HT-29 (cell line): Measurements from ENCODE around the gene VAV1. TPM values are rescaled to one million over a fixed set of nuclear protein-coding genes. Genes with fewer than 3 reads are reported as not detected.
"Not testable (repeated sequence)": the region's sequence is repeated elsewhere in the genome, so short reads cannot be mapped to it uniquely, and the experiment has no call there.

Experiments used
- DNase-seq: peaks from one replicate; pipeline ENCODE4 v3.0.0-alpha.2; 2015; ENCODE audit warnings: low spot score
- total RNA-seq: library from RNA; depleted of rRNA; stranded (reverse); fragments of >200 nt; shearing (Covaris generic); gene quantifications from 2 replicates; pipeline ENCODE4 v1.2.3, GENCODE V29; 2014

VAV1 gene
- total RNA-seq, 1 experiment from 2014 or later = 0.15 TPM

DNA sequence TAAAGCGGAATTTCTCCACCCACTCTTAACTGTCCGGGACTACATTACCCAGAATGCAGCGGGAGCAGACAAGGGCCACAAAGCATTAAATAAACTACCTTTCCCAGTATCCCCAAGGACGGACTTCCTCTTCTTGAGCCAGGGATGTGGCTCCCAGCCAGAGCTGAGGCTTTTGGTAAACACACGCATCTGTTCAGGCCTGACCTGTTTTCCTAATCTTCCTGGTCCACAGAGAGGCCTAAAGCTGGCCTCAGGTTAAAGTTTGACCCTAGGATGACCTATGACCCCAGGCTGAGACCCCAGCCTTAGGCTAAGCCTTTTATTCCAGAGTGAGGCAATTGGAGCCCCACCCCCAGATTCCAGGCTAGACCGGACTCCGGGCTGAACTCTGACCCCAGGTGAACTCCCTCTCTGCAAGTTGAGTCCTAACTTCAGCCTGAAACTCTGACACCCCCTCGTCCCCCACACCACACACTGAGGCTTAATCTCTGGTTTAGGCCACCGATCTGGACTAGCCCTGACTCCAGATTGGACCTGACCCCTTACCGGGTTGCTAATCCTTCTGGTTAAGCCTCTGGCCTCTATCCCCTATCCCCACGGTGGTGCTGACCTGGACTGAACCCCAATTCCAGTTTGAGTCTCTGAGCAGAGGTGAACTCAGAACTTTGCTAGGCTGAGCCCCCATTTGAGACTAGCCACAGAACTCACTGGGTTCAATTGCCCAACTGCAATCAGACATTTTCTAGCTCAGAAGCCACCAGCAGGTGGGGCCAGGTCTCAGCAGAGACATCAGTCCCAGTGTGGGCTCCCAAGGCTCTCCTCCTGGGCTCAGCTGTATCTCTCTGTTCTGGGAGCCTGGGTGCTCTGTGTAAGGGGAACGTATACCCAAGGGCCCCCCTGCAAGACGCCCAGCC lies 34.4 kb upstream of the VAV1 start:
- peak; percentile 82 for DNase-seq

DNA sequence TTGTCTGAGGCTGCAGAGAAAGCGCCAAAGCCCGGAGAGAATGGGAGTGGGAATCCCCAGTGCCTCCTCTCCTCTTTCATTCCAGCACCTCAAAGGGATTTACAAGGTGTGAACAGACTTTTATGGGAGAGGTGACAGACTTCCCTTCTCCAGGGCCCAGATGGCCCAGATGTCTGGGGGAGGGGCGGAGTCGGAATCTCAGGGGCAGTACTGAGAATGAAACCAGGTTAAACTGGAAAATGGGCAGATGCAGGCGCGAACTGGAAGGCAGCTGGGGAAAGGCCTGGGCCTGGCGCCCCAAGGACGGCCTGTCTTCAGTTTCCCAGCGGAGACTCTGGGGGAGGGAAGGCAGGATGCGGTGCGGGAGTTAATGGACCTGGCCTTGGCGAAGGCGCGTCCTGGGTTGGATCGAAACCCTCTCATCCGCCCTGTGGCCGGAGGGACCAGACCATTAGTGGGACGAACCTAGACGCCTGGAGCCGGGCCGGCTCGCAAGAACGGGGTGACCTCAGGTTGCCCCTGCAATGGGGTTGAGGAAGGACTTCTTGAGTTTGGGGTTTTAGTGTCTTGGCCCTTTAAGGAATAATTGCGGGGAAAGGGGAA lies 33.6 kb upstream of the VAV1 start:
- no peak for DNase-seq

DNA sequence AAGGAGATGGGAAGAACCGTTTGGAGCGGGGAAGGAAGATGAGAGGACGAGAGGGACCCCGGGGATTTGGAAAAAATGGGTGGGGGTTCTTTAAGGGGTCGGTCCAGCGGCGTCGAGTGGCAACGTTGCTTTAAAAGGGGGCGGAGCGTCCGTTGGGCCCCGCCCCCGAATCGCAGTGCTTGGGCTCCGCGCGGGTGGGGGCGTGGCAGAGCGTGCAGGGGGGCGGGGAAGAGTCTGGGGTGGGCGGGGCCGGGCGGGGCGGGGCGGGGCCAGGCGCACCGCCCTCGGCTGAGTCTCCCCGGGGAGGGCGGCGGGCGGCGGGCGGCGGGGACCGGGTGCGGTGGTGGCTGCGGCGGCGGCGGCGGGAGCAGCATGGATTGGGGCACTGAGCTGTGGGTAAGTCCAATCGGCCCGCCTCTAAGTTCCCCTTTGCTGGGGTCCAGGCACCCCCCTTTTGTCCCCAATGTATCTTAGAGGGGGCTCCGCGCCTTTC lies 33.1 kb upstream of the VAV1 start, which contains the start of gene TRIP10:
Gene TRIP10, plus strand, starts transcription at position 291 of the 493 bp plus-strand sequence. Its CDS starts 82 bp downstream, at position 373.
- DNase-seq = peak; percentile 70

DNA sequence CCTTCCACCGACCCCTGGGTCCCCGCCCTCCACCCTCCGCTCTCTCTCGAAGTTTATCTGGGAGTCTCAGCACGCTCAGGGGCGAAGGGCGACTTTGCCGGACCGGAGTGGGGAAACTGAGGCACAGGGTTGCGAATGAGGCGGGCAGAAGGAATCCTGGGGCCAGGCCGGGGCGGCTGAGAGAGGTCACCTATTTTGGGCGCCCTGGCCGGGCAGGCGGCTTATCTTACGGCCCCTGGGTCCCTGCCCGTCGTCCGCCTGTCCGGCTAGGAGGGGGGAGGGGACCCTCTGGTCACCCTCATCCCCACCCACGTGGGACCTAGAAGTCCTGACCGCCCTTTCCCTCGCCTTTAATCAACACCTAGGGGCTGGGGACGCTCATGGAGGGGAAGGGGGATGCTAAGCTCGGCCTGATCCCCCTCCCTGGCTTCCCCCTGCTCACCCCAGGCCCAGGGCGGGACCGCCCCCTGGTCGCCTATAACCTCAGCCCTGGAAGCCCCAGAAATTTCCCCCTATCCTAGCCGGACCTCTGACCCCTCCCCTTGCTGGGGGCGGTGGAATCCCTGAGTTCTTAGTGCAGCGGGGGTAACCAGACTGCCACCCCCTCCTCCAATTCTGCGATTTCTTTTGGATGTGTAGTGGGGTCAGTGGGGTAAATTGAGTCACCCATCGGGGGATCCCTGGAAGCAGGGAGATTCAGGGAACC lies 32.5 kb upstream of the VAV1 start:
- peak; percentile 45 for DNase-seq

DNA sequence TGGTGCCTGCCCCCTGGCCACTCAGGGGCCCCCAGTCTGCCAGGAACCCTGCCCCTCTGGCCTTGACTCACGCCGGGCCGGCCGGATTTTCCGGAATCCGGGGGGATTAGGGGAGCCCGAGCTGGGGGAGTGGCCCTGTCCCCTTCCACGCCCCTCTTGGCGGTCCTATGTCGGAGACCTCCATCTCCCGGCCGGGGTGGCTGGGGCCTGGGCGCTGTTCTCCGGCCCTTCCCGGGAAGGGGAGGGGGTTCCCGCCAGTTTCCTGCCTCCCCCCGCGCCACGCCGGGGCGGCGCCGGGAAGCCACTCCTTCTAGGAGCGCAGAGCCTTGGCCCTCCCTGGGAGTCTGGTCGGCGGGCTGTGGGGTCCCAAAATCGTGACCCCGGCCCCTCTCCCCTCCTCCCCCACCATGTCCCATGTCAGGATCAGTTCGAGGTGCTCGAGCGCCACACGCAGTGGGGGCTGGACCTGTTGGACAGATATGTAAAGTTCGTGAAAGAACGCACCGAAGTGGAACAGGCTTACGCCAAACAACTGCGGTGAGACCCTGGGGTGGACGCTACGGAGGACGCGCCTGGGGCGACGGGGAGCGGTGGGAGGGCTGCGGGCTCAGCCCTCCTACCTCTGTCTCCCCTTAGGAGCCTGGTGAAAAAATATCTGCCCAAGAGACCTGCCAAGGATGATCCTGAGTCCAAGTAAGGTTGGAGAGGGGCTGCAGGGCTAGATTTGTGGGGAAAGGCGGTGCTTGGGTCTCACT lies 31.7 kb upstream of the VAV1 start:
- peak; percentile 19 for DNase-seq

DNA sequence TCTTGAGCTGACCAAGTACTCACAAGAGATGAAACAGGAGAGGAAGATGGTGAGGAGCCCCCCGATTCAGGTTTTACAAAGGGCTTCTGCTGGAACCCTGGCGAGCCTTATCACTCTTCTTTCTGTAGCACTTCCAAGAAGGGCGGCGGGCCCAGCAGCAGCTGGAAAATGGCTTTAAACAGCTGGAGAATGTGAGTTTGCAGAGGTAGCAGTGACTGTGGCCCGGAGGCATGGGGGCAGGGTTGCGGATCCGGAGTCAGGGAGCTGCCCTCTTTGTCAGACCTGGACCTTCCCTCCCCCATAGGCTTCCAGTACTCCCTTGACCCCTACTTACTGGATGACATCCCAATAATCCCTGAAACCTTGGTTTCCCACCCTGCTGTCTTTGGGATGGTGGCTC lies 29.4 kb upstream of the VAV1 start:
- no peak for DNase-seq

DNA sequence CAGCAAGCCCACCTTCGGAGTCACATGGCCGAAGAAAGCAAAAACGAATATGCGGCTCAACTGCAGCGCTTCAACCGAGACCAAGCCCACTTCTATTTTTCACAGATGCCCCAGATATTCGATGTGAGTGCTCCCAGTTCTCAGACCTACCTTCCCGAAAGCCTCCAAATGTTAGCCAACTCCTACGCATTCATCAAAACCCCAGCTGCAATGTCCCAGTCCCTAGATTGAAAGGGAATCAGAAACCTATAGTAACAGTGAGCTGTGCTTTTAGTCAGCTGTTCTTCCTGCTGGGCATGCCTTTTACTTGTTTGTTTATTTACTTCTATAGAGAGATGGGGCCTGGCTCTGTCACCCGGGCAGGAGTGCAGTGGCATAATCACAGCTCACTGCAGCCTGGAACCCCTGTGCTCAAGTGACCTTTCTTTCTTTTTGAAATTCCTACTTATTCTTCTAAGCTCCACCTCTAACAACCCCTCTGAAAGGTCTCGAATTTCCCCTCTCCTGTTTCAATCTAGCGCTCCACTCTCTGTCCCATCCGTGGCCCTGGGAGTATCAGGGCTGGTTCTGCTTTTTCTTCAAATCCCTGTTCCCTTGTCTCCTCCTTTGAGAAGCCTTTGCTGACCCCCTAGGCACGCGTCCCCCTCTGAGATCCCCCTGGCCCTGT lies 28.7 kb upstream of the VAV1 start:
- no peak for DNase-seq

DNA sequence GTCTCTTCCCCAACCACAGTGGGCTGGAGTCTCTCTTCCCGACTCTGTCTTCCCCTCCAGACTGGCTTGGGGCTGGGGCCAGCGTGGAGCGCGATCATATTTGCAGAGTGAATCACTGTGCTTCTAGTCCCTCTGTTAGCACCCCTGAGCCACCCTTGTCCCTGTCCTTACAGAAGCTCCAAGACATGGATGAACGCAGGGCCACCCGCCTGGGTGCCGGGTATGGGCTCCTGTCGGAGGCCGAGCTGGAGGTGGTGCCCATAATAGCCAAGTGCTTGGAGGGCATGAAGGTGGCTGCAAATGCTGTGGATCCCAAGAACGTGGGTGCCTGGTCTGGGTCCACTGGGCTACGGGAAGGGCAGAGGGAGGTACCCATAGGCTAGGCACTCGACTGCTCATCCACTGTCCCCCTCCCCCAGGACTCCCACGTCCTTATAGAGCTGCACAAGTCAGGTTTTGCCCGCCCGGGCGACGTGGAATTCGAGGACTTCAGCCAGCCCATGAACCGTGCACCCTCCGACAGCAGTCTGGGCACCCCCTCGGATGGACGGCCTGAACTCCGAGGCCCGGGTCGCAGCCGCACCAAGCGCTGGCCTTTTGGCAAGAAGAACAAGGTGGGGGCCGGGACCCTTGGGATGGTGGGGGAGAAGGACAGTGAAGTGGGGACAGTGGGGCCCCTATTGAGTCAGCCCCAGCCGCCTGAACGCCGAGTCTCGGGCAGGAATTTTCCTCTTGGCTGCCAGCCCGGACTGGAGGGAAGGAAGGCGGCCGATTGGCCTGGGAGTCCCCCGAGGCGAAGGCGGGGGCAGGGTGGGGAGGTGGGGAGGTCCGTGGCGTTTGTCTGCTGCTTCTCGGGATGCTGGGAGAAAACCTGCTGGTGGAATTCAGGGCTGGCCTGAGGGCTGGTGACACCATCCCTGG lies 27.9 kb upstream of the VAV1 start:
- DNase-seq = peak; percentile 80

DNA sequence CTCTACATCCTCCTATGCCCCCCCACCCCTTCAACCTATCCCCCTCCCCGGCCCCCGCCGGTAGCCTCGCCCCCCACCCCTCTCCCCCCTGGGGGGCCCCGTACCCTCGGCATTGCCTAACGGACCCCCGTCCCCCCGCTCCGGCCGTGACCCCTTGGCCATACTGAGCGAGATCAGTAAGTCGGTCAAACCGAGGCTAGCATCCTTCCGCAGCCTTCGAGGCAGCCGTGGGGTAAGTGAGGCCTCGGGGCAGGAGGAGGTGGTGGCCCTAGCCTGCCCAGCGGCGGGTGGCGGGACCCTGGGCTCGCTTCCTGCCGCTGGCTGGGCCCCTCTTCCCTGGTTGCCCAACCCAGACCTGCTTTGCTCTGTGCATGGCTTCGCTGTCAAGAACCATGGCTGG lies 26.5 kb upstream of the VAV1 start:
- no peak for DNase-seq

DNA sequence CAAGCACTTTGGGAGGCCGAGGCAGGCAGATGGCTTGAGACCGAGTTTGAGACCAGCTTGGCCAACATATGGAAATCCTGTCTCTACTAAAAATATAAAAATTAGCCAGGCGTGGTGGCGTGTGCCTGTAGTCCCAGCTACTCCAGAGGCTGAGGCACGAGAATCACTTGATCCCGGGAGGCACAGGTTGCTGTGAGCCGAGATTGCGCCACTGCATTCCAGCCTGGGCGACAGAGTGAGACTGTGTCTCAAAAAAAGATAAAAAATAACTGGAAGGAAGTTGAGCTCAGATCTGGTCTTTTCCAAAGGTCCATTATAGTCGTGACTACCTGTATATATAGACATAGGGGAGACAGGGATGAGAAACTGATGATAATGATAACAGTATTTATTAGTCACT lies 24.0 kb upstream of the VAV1 start:
- DNase-seq = not testable (repeated sequence)

DNA sequence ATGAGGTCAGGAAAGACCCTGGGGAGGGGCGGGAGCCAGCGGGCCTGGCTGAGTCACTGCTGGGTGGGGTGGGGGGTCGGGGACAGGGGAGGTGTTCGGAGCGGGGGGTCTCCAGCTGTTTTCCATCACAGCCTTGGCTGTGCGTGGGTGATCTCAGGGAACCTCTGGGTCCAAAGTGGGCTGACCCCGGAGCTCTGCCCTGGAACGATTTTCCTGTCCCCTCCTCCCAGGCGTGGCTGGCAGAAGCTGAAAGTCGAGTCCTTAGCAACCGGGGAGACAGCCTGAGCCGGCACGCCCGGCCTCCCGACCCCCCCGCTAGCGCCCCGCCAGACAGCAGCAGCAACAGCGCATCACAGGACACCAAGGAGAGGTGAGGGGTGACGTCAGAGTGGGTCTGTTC lies 22.4 kb upstream of the VAV1 start:
- no peak for DNase-seq

DNA sequence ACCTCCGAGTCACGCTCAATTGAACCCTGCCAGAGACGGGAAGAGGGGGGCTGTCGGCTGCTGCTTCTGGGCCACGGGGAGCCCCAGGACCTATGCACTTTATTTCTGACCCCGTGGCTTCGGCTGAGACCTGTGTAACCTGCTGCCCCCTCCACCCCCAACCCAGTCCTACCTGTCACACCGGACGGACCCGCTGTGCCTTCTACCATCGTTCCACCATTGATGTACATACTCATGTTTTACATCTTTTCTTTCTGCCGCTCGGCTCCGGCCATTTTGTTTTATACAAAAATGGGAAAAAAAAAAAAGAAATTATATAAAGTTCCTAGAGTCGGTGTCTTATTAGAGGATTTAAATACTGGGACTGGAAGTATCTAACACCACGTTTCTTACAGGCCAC lies 21.3 kb upstream of the VAV1 start:
- no peak for DNase-seq

DNA sequence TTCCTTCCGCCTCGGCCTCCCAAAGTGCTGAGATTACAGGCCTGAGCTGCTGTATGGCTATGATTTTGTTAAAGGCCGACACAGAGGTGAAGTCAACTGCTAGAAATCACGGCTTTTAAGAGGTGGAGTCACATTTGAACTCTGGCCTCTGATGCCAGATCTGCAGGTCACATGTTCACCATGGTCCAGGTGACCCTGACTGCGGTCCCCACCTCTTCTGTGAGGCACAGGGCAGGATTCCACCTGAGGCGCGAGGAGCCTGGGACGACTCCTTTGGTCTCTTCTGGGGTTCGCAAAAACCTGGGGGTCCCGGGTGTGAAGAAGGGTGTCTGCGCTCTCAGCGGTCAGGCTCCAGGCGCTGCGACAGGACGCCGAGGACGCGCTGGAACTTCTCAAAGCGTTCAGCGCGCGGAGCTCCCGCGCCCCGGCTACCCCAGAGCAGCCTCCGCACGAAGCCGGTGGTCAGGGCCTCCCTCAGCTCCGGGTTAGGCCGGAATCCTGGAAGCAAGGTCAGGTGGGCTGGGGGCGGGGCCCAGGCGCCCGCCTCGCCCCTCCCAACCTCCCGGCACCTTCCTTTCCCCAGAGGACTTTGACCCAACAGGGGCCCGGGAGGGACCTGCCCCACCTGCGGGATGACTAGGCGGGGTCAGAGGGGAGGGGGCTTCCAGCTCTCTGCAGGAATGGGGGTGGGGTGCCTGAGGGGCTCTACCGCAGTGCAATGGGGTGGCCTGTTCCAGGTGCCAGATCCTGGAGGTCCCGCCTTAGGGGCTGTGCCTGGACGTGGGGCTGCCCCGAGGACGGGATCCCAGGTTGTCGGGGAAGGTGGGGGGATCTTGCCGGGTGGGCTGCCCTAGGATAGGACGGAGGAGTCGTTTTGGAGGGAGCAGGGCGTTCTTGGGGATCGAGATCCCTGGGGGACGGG lies 20.0 kb upstream of the VAV1 start:
- peak; percentile 59 for DNase-seq

DNA sequence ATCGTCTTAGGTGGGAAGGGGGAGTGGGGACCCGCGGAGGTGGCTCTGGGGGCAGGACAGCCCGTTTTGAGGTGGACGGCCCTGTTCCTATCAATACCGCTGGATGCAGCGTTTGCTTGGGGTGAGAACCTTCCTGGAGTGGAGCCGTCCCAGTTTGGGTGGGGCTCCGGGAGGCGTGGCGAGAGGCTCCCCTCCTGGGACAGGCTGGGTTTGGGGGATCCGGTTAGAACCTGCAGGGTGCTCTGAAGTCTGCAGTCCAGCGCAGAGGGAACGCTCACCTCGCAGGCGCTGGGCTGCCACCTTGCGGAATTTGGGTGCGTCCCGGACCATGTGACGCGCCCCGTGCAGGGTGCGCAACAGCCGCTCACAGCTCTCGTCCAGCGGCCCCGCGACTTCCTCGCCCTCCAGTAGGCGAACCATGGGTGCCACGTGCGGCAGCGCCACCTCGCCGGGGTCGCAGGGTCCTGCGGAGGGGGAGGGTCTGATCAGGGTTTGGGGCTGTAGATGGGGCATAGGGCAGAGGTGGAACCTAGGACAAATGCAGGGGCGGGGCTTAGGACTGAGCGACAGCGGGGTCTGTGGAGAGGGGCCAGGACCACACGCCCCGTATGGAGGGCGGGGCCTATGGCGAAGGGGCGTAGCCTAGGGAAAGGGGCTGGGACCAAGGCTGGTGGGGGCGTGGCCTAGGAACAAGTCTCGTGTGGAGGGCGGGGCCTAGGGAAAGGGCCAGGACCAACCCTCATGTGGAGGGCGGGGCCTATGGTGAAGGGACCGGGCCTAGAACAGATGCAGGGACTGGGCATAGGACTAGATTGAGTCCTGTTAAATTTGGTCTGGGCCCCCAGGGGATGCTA lies 19.1 kb upstream of the VAV1 start:
- peak; percentile 86 for DNase-seq

DNA sequence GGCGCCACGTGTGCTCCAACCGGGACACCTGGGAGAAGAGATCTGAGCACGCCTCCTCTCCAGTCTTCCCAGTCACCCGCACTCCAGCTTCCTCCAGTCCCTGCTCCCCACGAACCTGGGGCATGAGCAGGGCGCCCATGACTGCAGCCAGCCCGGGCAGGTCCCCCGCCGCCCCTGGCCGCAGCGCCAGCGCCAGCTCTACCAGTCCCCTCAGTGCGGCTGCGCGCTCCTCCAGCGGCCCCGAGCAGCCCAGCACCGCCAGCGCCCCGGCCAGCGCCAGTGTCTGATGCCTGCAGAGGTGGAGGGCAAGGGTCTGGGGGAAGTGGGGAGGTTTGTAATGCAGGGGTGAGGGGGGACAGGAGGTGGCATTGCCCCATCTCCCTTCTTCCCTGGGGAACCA lies 18.4 kb upstream of the VAV1 start:
- DNase-seq = no peak

DNA sequence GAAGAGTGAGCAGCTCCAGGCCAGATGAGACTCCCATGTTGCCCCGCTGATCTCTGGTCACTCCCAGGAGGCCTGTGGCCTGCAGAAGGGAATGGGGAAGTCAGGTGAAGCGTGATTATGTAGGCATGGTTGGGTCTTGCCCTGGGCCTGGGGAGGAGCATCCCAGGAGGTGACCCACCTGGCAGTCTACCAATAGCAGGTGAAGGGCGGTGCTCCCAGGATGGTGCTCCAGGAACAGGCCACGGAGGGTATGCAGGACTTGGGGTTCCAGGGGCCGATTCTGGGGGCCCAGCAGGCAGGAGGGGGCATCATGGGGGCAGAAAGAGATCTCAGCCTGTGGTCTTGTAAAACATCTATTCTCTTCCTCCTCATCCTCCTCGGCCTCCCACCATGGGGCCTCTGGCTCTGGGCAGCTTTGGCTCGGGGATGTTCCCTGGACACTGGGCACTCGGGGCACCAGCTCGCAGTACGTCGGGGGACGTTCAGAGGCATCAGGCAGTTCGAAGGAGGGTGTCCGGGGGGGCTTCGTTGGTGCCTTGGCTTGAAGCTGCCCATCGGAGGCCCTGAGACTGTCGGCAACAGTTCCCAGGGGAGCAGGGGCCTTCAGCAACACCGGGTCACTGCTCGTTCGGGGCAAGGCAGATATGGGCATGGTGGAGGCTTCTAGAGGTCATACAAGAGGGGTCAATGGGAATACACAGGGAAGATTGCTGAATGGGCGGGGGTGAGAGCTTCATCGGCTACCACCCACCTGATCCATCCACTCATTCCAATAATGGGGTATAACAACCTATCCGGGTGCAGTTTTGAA lies 17.6 kb upstream of the VAV1 start:
- DNase-seq = no peak

DNA sequence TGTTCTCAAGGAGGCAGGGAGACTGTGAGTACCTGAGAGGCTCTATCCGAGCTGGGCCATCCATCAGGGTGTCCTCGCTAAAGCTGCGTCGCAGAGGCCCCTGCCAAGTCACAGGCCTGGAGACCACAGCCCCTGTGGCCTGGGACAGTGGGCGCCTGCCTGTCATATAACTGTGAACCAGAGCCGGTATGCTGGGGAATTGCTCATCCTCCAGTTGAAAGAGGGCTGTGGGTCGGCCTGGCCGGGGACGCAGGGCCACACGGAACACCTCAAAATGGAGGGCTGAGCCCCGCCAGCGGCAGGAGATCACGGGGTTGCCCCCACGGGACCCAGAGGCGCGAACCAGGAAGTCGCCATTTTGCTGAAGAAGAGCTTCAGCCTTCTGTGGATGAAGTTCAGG lies 11.9 kb upstream of the VAV1 start:
- DNase-seq = no peak
